Measurements from ENCODE around the gene ZNF575.
"Not testable (repeated sequence)": the region's sequence is repeated elsewhere in the genome, so short reads cannot be mapped to it uniquely, and the experiment has no call there.

Gene ZNF575

DNA sequence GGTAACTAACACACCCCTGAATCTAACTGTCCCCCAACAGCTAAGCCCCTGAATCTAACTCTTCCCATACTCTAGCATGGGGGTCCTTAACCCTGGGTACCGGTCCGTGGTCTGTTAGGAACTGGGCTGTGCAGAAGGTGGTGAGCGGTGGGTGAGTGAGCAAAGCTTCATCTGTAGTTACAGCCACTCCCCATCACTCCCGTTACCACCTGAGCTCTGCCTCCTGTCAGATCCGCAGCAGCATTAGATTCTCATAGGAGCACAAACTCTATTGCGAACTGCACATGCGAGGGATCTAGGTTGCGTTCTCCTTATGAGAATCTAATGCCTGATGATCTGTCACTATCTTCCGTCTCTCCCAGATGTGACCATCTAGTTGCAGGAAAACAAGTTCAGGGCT, 22.3 kb upstream of the ZNF575 start:
- Histone ChIP-seq H3K27me3 (no peaks in the 10 kb centered on the region), H3K36me3 (peaks cover 0 to 48% (median 28%) of the 10 kb centered on the region in 3 donors), H3K4me1 (no peaks in the 10 kb centered on the region), H3K9me3 (no peaks in the 10 kb centered on the region), H3K4me3 (no peak overlapping the region), H3K27ac (no peak overlapping the region)
- DNase-seq: no peak
- no peak for TF ChIP-seq CTCF (IDR thresholded peaks at IDR 0.05)
- intact Hi-C loops (cut with DNase I; ENCODE audit: low total_unique reads): no loop called here

DNA sequence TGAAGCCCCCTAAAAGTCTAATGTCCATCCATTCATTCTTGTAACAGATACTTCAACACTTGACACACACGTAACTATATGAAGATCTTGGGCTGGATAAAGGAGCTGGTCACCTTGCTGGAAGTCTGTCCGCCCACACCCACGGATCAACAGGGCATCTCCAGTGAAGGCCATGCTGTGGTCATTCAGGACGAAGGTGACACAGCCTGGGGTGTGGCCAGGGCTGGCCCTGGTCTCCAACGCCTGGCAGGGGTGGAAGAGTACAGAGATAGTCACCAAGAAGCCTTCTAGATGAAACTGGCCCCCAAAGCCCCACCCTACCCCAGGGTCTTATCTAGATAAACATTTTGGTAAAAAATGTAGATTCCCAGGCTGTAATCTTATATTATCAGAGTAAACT, 21.7 kb upstream of the ZNF575 start:
- intact Hi-C loops (cut with DNase I; ENCODE audit: low total_unique reads): no loop called here

DNA sequence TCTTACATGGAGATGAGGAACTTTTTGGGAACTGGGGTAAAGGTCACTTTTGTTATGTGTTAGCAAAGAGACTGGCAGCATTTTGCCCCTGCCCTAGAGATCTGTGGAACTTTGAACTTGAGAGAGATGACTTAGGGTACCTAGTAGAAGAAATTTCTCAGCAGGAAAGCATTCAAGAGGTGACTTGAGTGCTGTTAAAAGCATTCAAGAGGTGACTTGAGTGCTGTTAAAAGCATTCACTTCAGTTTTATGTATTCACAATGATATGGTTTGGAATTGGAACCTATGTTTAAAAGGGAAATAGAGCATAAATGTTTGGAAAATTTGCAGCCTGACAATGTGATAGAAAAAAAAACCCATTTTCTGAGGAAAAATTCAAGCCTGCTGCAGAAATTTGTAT, 20.6 kb upstream of the ZNF575 start:
- H3K27ac ChIP-seq; H3K9me3 ChIP-seq; intact Hi-C loops (cut with DNase I; ENCODE audit: low total_unique reads); H3K4me3 ChIP-seq; H3K27me3 ChIP-seq; H3K4me1 ChIP-seq; DNase-seq: not testable (repeated sequence)
- H3K36me3 ChIP-seq: peaks cover 0 to 48% (median 28%) of the 10 kb centered on the region in 3 donors

More for the DNA sequence above, 21.7 kb upstream of the ZNF575 start:
- Histone ChIP-seq H3K9me3 (no peaks in the 10 kb centered on the region), H3K4me3 (no peak overlapping the region), H3K4me1 (no peaks in the 10 kb centered on the region), H3K36me3 (peaks cover 0 to 48% (median 28%) of the 10 kb centered on the region in 3 donors), H3K27ac (no peak overlapping the region), H3K27me3 (no peaks in the 10 kb centered on the region)
- no peak for TF ChIP-seq CTCF (IDR thresholded peaks at IDR 0.05)
- no peak for DNase-seq

DNA sequence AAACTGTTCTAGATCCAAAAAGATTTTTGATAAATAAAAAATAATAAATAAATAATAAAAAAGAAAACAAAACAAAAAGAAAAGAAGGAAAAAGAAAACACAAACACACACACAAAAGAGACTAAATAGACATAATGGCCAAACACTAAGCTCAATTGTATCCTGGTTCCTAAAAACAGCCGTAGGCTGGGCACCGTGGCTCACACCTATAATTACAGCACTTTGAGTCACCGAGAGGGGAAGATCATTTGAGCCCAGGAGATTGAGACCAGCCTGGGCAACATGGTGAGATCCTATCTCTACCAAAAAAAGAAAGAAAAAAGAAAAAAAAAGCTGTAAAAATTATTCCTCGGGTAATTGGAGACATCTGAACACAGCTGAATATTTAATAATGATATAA, 14.9 kb upstream of the ZNF575 start:
- Histone ChIP-seq H3K27ac (no peak overlapping the region), H3K27me3 (no peaks in the 10 kb centered on the region), H3K4me1 (no peaks in the 10 kb centered on the region), H3K36me3 (peaks cover 0 to 8% (median 0%) of the 10 kb centered on the region in 3 donors), H3K4me3 (no peak overlapping the region), H3K9me3 (no peaks in the 10 kb centered on the region)
- no peak for TF ChIP-seq CTCF (IDR thresholded peaks at IDR 0.05)
- no peak for DNase-seq
- intact Hi-C loops (cut with DNase I; ENCODE audit: low total_unique reads): loop anchor here (2.0 kb wide), 1 partner anchor 71 kb away; no protein-coding TSS in a partner anchor

DNA sequence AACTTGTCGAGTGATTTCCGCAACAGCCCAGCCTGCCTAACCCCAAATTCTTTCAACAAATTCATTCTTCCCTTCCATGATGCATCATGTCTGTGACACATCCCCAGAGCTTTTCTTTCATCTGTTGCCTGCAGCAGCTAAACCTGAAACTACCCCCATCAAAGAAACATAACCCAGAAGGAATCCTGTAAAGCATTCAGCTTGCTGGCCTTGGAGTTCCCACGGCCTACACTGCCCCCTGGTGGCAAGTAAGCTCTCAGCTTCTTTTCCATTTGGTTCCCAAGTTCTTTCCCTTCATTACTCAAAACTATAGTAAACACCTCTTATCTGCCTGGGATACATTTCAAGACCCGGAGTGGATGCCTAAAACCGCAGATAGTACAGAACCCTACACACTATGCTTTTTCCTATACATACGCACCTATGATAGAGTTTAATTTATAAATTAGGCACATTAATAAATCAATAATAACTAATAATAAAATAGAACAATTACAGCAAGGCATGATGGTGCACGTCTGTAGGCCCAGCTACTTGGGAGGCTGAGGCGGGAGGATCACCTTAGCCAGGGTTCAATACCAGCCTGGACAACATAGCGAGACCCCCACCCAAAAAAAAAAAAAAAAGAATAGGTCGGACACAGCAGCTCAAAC, 13.4 kb upstream of the ZNF575 start:
- TF ChIP-seq CTCF (IDR thresholded peaks at IDR 0.05): peak; percentile 81 to 89
- Histone ChIP-seq H3K27me3 (no peaks in the 10 kb centered on the region), H3K4me3 (no peak overlapping the region), H3K4me1 (peaks cover 0 to 2% (median 1%) of the 10 kb centered on the region in 4 donors), H3K9me3 (no peaks in the 10 kb centered on the region), H3K27ac (no peak overlapping the region), H3K36me3 (peaks cover 0 to 6% (median 0%) of the 10 kb centered on the region in 3 donors)
- DNase-seq: peak; percentile 64 to 77
- intact Hi-C loops (cut with DNase I; ENCODE audit: low total_unique reads): loop anchor here (2.0 kb wide), 1 partner anchor 73 kb away; no protein-coding TSS in a partner anchor

DNA sequence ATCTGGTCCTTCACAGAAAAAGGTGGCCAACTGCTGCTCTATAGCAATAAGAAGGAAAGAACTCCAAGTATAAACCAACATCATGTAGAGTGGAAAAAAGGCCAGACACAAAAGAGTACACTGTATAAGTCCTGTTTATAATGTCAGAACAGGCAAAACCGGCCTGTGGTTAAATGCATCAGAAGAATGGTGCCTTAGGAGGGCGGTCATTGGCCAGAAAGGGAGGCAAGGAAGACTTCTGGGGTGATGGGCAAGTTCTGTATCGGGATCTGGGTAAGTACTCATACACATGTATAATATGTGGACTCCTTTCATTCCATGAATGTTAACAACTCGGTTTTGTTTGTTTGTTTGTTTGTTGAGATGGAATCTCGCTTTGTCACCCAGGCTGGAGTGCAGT, 10.1 kb upstream of the ZNF575 start:
- no peak for DNase-seq
- Histone ChIP-seq H3K27me3 (no peaks in the 10 kb centered on the region), H3K4me3 (no peak overlapping the region), H3K4me1 (peaks cover 0 to 27% (median 14%) of the 10 kb centered on the region in 4 donors), H3K36me3 (no peaks in the 10 kb centered on the region), H3K27ac (no peak overlapping the region), H3K9me3 (no peaks in the 10 kb centered on the region)
- no peak for TF ChIP-seq CTCF (IDR thresholded peaks at IDR 0.05)
- intact Hi-C loops (cut with DNase I; ENCODE audit: low total_unique reads): no loop called here

DNA sequence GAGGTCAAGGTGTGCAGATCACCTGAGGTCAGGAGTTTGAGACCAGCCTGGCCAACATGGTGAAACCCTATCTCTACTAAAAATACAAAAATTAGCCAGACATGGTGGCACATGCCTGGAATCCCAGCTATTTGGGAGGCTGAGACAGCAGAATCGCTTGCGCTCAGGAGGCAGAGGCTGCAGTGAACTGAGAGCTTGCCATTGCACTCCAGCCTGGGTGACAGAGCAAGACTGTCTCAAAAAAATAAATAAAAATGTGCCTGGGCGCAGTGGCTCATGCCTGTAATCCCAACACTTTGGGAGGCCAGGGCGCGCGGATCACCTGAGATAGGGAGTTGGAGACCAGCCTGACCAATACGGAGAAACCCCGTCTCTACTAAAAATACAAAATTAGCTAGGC, 9.3 kb upstream of the ZNF575 start:
- H3K9me3 ChIP-seq; DNase-seq; H3K27ac ChIP-seq; H3K36me3 ChIP-seq; intact Hi-C loops (cut with DNase I; ENCODE audit: low total_unique reads); H3K4me3 ChIP-seq; H3K27me3 ChIP-seq: not testable (repeated sequence)
- H3K4me1 ChIP-seq: peaks cover 0 to 30% (median 17%) of the 10 kb centered on the region in 4 donors

Measured in tibial artery (tissue), 4 donors.